ENCODE measurements around the gene CA7. TPM values are rescaled to one million over a fixed set of nuclear protein-coding genes. Genes with fewer than 3 reads are reported as not detected.

CA7 gene
- total RNA-seq, 1 experiment from 2014 or later = not detected

DNA sequence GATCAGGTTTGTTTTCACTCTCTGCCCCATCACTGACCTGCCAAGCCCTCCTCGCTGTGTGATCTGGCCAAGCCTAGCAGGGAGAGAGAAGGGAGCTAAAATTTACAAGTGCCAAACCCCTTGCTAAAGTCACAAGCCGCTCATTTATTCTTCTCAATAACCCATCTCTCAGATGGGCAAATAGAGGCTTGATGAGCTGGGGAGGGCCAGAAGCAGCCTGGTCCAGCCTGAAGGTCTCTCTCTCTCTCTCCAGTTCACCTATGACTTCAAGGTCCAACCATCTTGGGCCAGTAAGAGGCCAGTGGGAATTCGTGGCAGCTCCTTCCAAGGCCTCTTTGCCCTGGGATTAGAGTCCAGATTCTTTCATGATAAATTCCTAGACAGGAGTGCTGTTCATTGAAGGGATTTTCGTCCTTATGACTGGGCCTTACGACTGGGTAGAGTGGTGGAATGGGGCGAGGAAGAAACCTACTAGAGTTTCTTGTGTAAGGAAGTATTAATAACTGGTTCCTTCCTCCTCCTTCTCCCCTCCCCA lies 3.4 kb downstream of the CA7 start:
- no peak for ATAC-seq
- no peak for TF ChIP-seq SIN3A (IDR thresholded peaks at IDR 0.05; ENCODE audit: borderline replicate concordance, insufficient read depth, low read depth, low read length)
- TF ChIP-seq, protein P1, sequence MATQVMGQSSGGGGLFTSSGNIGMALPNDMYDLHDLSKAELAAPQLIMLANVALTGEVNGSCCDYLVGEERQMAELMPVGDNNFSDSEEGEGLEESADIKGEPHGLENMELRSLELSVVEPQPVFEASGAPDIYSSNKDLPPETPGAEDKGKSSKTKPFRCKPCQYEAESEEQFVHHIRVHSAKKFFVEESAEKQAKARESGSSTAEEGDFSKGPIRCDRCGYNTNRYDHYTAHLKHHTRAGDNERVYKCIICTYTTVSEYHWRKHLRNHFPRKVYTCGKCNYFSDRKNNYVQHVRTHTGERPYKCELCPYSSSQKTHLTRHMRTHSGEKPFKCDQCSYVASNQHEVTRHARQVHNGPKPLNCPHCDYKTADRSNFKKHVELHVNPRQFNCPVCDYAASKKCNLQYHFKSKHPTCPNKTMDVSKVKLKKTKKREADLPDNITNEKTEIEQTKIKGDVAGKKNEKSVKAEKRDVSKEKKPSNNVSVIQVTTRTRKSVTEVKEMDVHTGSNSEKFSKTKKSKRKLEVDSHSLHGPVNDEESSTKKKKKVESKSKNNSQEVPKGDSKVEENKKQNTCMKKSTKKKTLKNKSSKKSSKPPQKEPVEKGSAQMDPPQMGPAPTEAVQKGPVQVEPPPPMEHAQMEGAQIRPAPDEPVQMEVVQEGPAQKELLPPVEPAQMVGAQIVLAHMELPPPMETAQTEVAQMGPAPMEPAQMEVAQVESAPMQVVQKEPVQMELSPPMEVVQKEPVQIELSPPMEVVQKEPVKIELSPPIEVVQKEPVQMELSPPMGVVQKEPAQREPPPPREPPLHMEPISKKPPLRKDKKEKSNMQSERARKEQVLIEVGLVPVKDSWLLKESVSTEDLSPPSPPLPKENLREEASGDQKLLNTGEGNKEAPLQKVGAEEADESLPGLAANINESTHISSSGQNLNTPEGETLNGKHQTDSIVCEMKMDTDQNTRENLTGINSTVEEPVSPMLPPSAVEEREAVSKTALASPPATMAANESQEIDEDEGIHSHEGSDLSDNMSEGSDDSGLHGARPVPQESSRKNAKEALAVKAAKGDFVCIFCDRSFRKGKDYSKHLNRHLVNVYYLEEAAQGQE (IDR thresholded peaks at IDR 0.05; ENCODE audit: insufficient read depth in 1 of 2, low read depth in 2 of 2, low read length in 1 of 2) = no peak
- no peak for TF ChIP-seq TCF7L2 (IDR thresholded peaks at IDR 0.05; ENCODE audit: low read depth, low read length)
- no peak for TF ChIP-seq POLR2AphosphoS5 (IDR thresholded peaks at IDR 0.05; ENCODE audit: low read depth, low read length)
- TF ChIP-seq, protein P2, sequence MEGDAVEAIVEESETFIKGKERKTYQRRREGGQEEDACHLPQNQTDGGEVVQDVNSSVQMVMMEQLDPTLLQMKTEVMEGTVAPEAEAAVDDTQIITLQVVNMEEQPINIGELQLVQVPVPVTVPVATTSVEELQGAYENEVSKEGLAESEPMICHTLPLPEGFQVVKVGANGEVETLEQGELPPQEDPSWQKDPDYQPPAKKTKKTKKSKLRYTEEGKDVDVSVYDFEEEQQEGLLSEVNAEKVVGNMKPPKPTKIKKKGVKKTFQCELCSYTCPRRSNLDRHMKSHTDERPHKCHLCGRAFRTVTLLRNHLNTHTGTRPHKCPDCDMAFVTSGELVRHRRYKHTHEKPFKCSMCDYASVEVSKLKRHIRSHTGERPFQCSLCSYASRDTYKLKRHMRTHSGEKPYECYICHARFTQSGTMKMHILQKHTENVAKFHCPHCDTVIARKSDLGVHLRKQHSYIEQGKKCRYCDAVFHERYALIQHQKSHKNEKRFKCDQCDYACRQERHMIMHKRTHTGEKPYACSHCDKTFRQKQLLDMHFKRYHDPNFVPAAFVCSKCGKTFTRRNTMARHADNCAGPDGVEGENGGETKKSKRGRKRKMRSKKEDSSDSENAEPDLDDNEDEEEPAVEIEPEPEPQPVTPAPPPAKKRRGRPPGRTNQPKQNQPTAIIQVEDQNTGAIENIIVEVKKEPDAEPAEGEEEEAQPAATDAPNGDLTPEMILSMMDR (IDR thresholded peaks at IDR 0.05) = no peak
- H3K27me3 ChIP-seq (ENCODE audit: control insufficient read depth, insufficient read depth, low read length) = no peaks in the 10 kb centered on the region; the same call in 1 of the 2 replicates
- CTCF ChIA-PET = no interaction called here
- no peaks in the 10 kb centered on the region for H3K4me1 ChIP-seq (ENCODE audit: control insufficient read depth, insufficient read depth, low read length)
- POLR2A ChIA-PET = interaction anchor here (0.7 kb wide), 1 partner anchor 1812 kb away, joined by 3 read pairs; no protein-coding TSS in a partner anchor
- no TSS peak for BruUV-seq (replicated peaks)
- no peaks in the 10 kb centered on the region for H3K36me3 ChIP-seq (ENCODE audit: control insufficient read depth, insufficient read depth, low read length)
- H3K4me3 ChIP-seq (ENCODE audit: low read depth in 2 of 2, low read length in 2 of 2) = no peak overlapping the region
- intact Hi-C loops (cut with micrococcal nuclease; ENCODE audit: unreplicated experiment) (no loop called here), in situ Hi-C loops (cut with HindIII; ENCODE audit: low pct_unique_long_range_greater_than_20kb, low sequenced_read_pairs) (no loop called here)
- H3K27ac ChIP-seq (ENCODE audit: low read length) = no peak overlapping the region
- no peak for DNase-seq (ENCODE audit: low read depth, low spot score)
- H3K9me3 ChIP-seq (ENCODE audit: control insufficient read depth, insufficient read depth, low read depth, low read length) = no peaks in the 10 kb centered on the region

DNA sequence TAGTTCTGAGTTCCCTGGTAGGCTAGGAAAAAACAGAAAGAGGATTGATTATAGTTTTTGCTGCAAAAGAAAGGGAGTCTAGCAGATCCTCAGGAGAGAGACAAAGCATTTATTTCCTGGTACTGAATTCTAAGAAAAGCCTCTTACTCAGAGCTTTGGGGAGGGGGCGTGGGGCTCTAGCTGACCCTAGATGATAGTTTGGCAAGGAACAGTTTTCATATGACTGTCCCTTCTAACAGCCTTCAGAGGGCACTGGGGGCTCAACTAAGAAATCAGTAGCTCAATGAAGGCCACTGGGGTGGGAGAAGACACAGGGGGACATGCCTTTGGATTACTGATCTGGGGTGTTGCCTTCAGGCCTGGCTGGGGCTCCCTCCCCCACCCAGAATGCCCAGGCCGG lies 4.0 kb downstream of the CA7 start:
- H3K27me3 ChIP-seq (ENCODE audit: control insufficient read depth, insufficient read depth, low read length) = no peaks in the 10 kb centered on the region; the same call in 1 of the 2 replicates
- ChIA-PET POLR2A (no interaction called here), CTCF (interaction anchor here (0.5 kb wide), 1 partner anchor 21 kb away, joined by 4 read pairs; no protein-coding TSS in a partner anchor)
- in situ Hi-C loops (cut with HindIII; ENCODE audit: low pct_unique_long_range_greater_than_20kb, low sequenced_read_pairs) (no loop called here), intact Hi-C loops (cut with micrococcal nuclease; ENCODE audit: unreplicated experiment) (no loop called here)
- TF ChIP-seq SIN3A (IDR thresholded peaks at IDR 0.05; ENCODE audit: borderline replicate concordance, insufficient read depth, low read depth, low read length) = no peak
- TF ChIP-seq, protein P2 (IDR thresholded peaks at IDR 0.05) = no peak
- TF ChIP-seq, protein P1 (IDR thresholded peaks at IDR 0.05; ENCODE audit: insufficient read depth in 1 of 2, low read depth in 2 of 2, low read length in 1 of 2) = no peak
- ATAC-seq = no peak
- no peak overlapping the region for H3K4me3 ChIP-seq (ENCODE audit: low read depth in 2 of 2, low read length in 2 of 2)
- no peaks in the 10 kb centered on the region for H3K36me3 ChIP-seq (ENCODE audit: control insufficient read depth, insufficient read depth, low read length)
- BruUV-seq (replicated peaks) = no TSS peak
- no peaks in the 10 kb centered on the region for H3K9me3 ChIP-seq (ENCODE audit: control insufficient read depth, insufficient read depth, low read depth, low read length)
- H3K4me1 ChIP-seq (ENCODE audit: control insufficient read depth, insufficient read depth, low read length) = no peaks in the 10 kb centered on the region
- H3K27ac ChIP-seq (ENCODE audit: low read length) = no peak overlapping the region
- DNase-seq (ENCODE audit: low read depth, low spot score) = no peak

Measured in Panc1 (cell line).